ENCODE data around the gene RTN4IP1. TPM values are rescaled to one million over a fixed set of nuclear protein-coding genes. Genes with fewer than 3 reads are reported as not detected.

The RTN4IP1 gene
- total RNA-seq, result 9.1 TPM

GRCh38 chr6:106629103-106629858 is at the start of gene RTN4IP1, which contains the start of gene QRSL1:
Gene RTN4IP1 (minus strand): TSS chr6:106629498. CDS start chr6:106629021, 477 bp downstream.
Gene QRSL1 (plus strand): TSS chr6:106629578. CDS start chr6:106629682, 104 bp downstream.

Small RNAs within 50 kb of the gene (small RNA-seq; reads per million reads assigned to genes)
- not detected for gene RNU6-527P (ENCODE audit: low replicate concordance)

Other genes starting within 250 kb of the RTN4IP1 start
- gene QRSL1, start 80 bp upstream of the RTN4IP1 start, total RNA-seq, result 21.3 TPM

All from parietal lobe (tissue), 2 donors.